Measurements from ENCODE around the gene SH2B2.

Gene SH2B2

GRCh38 chr7:102286237-102287110, at the start of gene SH2B2:
Gene SH2B2 (plus strand): TSS chr7:102286868. CDS start chr7:102300551, 13,683 bp downstream.
- DNase-seq = peak; percentile 84

- no peak for DNase-seq
Observed at GRCh38 chr7:102239206-102239820, 47.4 kb upstream of the SH2B2 start.

GRCh38 chr7:102241431-102241830, 45.2 kb upstream of the SH2B2 start:
- DNase-seq = no peak

- no peak for DNase-seq
Observed at GRCh38 chr7:102244601-102245000, 42.1 kb upstream of the SH2B2 start.

- DNase-seq = no peak
Observed at GRCh38 chr7:102248081-102248455, 38.6 kb upstream of the SH2B2 start.

- no peak for DNase-seq
Observed at GRCh38 chr7:102248456-102249395, 37.9 kb upstream of the SH2B2 start.

GRCh38 chr7:102251531-102252365, 34.9 kb upstream of the SH2B2 start:
- no peak for DNase-seq

- no peak for DNase-seq
Observed at GRCh38 chr7:102252366-102252982, 34.2 kb upstream of the SH2B2 start.

GRCh38 chr7:102253066-102253972, 33.3 kb upstream of the SH2B2 start:
- DNase-seq = no peak

GRCh38 chr7:102253973-102254370, 32.7 kb upstream of the SH2B2 start:
- DNase-seq = no peak

- no peak for DNase-seq
Observed at GRCh38 chr7:102254521-102254920, 32.1 kb upstream of the SH2B2 start.

GRCh38 chr7:102255501-102255900, 31.2 kb upstream of the SH2B2 start:
- DNase-seq = no peak

- no peak for DNase-seq
Observed at GRCh38 chr7:102255916-102256315, 30.8 kb upstream of the SH2B2 start.

GRCh38 chr7:102258073-102258748, 28.5 kb upstream of the SH2B2 start:
- DNase-seq = no peak

GRCh38 chr7:102258749-102259107, 27.9 kb upstream of the SH2B2 start:
- no peak for DNase-seq

GRCh38 chr7:102260856-102261255, 25.8 kb upstream of the SH2B2 start:
- no peak for DNase-seq

- no peak for DNase-seq
Observed at GRCh38 chr7:102261451-102261850, 25.2 kb upstream of the SH2B2 start.

GRCh38 chr7:102262546-102262945, 24.1 kb upstream of the SH2B2 start:
- no peak for DNase-seq

GRCh38 chr7:102264367-102264891, 22.2 kb upstream of the SH2B2 start:
- DNase-seq = no peak

- DNase-seq = no peak
Observed at GRCh38 chr7:102266541-102266940, 20.1 kb upstream of the SH2B2 start.

Data from RPMI8226 (cell line).